MCF 10A (cell line): Measurements from ENCODE around the gene SERPINB12. TPM values are rescaled to one million over a fixed set of nuclear protein-coding genes. Genes with fewer than 3 reads are reported as not detected.

Source experiments
- BruUV-seq: library from RNA; stranded (reverse); fragments of 400-500 nt; replicated peaks from 2 replicates; lab custom pipeline; 2021; lab: Mats Ljungman, UMichigan
- CTCF ChIA-PET: fragments of 300-600 bp; sonication (Branson Sonifier 250); formaldehyde crosslinking; extraction: SDS; loops from one replicate; lab custom pipeline; 2021; ENCODE audit warnings: antibody characterized with exemption, inconsistent platforms; lab: Yijun Ruan, JAX
- POLR2A ChIA-PET: fragments of 300-600, 350-650 bp; sonication (Branson Sonifier 250); formaldehyde crosslinking; extraction: SDS; loops from one replicate; lab custom pipeline; 2020; ENCODE audit warnings: antibody characterized with exemption, inconsistent platforms; lab: Yijun Ruan, JAX
- DNase-seq: peaks from one replicate; pipeline ENCODE4 v3.0.0-alpha.2; 2018; ENCODE audit not compliant: unreplicated experiment
- H3K27ac Mint-ChIP-seq: one replicate; pipeline ENCODE4 v1.8.0; 2022; ENCODE audit warnings: mild to moderate bottlenecking, low read depth, mixed read lengths; ENCODE audit not compliant: unreplicated experiment
- H3K27me3 Mint-ChIP-seq: one replicate; pipeline ENCODE4 v1.8.0; 2022; ENCODE audit warnings: mixed read lengths; ENCODE audit not compliant: insufficient read depth, unreplicated experiment
- H3K36me3 Mint-ChIP-seq: one replicate; pipeline ENCODE4 v1.8.0; 2022; ENCODE audit warnings: mild to moderate bottlenecking, moderate library complexity, mixed read lengths; ENCODE audit not compliant: insufficient read depth, unreplicated experiment
- H3K4me1 Mint-ChIP-seq: one replicate; pipeline ENCODE4 v1.8.0; 2022; ENCODE audit warnings: mixed read lengths; ENCODE audit not compliant: insufficient read depth, unreplicated experiment
- H3K4me3 Mint-ChIP-seq: one replicate; pipeline ENCODE4 v1.8.0; 2022; ENCODE audit warnings: mild to moderate bottlenecking, moderate library complexity, mixed read lengths; ENCODE audit not compliant: unreplicated experiment
- H3K9me3 Mint-ChIP-seq: one replicate; pipeline ENCODE4 v1.8.0; 2022; ENCODE audit warnings: mixed read lengths; ENCODE audit not compliant: unreplicated experiment
- intact Hi-C: fragments of 100-400 bp; cut with micrococcal nuclease; formaldehyde crosslinking; loops from 2 replicates; pipeline ENCODE4 v1.14.1; 2022
- total RNA-seq: library from RNA; stranded (reverse); gene quantifications from 2 replicates; pipeline ENCODE4 v1.2.3, GENCODE V29; 2022
- TF ChIP-seq, protein P1 (sequence below): fragments of 200-600 bp; IDR thresholded peaks from one replicate; pipeline ENCODE4 v1.8.0; 2022; ENCODE audit warnings: antibody characterized with exemption, mild to moderate bottlenecking; ENCODE audit not compliant: unreplicated experiment

SERPINB12 gene
- total RNA-seq, 1 experiment from 2014 or later, result not detected

DNA sequence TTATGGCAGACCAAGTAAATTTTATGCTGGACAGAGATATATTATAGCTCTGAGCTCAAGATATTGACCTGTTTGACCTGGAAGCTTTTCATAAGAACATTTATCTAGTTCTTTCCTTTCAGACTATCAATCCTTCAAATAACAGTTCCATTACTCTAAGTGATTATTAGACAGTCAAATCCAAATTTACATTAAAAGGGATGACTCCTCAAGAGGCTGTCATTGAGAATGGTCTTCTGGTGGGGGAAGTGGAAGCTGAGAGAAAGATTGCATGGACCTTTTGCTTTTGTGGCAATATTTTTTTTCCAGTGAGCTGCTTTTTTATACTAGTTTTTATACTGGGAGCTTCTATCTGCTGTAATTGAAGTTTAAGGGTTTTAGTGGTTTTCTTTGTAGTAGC, 14.9 kb upstream of the SERPINB12 start:
- ChIA-PET CTCF (interaction anchor here (1.0 to 5.4 kb wide), 5 partner anchors 9 to 214 kb away, joined by 3 to 43 read pairs (median 28); no protein-coding TSS in a partner anchor), POLR2A (interaction anchor here (1.0 kb wide), 1 partner anchor 9 kb away, joined by 3 read pairs; no protein-coding TSS in a partner anchor)
- Mint-ChIP-seq H3K4me3 (no peak overlapping the region), H3K9me3 (no peaks in the 10 kb centered on the region), H3K27me3 (no peaks in the 10 kb centered on the region), H3K4me1 (no peaks in the 10 kb centered on the region), H3K36me3 (peaks cover 5% of the 10 kb centered on the region), H3K27ac (no peak overlapping the region)
- intact Hi-C loops, result no loop called here
- no TSS peak for BruUV-seq
- DNase-seq, result no peak
- TF ChIP-seq, protein P1, sequence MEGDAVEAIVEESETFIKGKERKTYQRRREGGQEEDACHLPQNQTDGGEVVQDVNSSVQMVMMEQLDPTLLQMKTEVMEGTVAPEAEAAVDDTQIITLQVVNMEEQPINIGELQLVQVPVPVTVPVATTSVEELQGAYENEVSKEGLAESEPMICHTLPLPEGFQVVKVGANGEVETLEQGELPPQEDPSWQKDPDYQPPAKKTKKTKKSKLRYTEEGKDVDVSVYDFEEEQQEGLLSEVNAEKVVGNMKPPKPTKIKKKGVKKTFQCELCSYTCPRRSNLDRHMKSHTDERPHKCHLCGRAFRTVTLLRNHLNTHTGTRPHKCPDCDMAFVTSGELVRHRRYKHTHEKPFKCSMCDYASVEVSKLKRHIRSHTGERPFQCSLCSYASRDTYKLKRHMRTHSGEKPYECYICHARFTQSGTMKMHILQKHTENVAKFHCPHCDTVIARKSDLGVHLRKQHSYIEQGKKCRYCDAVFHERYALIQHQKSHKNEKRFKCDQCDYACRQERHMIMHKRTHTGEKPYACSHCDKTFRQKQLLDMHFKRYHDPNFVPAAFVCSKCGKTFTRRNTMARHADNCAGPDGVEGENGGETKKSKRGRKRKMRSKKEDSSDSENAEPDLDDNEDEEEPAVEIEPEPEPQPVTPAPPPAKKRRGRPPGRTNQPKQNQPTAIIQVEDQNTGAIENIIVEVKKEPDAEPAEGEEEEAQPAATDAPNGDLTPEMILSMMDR, result no peak

DNA sequence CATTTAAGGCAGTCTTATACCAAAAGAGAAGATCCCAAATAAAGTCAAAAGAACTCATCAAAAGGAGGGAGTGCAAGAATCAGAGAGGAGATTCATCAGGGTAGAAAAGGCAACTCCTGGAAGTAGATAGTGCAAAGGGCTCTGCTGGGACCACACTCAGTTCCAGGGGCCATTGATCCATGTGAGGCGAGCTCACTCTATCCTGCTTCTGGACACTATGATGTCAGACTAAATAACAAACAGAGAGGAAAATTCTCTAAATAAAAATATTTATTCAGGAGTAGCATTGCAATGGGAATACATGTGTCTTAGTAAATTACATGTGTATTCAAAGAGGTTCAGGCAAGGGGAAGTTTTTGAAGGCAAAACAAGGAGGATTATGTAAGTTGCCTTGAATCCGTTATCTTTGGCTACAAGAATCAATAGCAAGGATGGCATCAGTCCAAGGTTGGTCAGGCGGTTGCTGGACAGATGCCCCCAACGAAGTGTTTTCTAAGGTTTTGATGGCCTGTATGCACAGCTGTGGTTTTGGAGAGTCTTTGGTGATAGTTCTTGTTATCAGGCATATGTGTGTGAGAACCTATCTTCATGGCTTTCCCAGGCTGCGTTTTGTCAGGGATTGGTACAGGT, 13.2 kb upstream of the SERPINB12 start:
- no TSS peak for BruUV-seq
- Mint-ChIP-seq H3K9me3 (no peaks in the 10 kb centered on the region), H3K36me3 (peaks cover 5% of the 10 kb centered on the region), H3K4me3 (no peak overlapping the region), H3K4me1 (no peaks in the 10 kb centered on the region), H3K27me3 (no peaks in the 10 kb centered on the region), H3K27ac (no peak overlapping the region)
- no peak for DNase-seq
- TF ChIP-seq, protein P1, result no peak
- ChIA-PET CTCF (interaction anchor here (0.6 to 5.4 kb wide), 6 partner anchors 11 to 314 kb away, joined by 3 to 38 read pairs (median 11); no protein-coding TSS in a partner anchor), POLR2A (no interaction called here)
- intact Hi-C loops, result no loop called here

DNA sequence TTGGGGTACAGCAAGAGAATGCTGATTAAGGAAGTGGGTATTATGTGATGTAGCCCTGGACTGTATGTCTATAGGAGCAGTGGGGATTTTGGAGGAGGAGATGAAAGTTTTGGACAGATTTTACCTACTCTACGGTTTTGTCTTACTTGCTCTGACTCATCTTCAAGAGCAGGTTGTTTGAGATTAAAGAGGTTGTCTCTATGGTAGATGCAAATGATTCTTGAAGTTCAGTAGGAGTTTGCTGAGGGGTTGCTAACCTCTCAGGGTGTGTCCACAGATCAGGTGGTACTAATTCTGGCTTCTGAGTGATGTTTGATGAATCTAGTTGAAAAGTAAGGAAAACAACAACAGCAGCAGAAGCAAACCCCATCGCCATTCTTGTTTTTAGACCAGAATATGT, 9.7 kb upstream of the SERPINB12 start:
- intact Hi-C loops, result no loop called here
- Mint-ChIP-seq H3K36me3 (no peaks in the 10 kb centered on the region), H3K9me3 (no peaks in the 10 kb centered on the region), H3K27ac (no peak overlapping the region), H3K27me3 (no peaks in the 10 kb centered on the region), H3K4me1 (no peaks in the 10 kb centered on the region), H3K4me3 (no peak overlapping the region)
- ChIA-PET CTCF (interaction anchor here (1.2 kb wide), 1 partner anchor 9 kb away, joined by 3 read pairs; no protein-coding TSS in a partner anchor), POLR2A (interaction anchor here (1.5 kb wide), 1 partner anchor 21 kb away, joined by 4 read pairs; no protein-coding TSS in a partner anchor)
- DNase-seq, result no peak
- no TSS peak for BruUV-seq
- TF ChIP-seq, protein P1, result no peak

DNA sequence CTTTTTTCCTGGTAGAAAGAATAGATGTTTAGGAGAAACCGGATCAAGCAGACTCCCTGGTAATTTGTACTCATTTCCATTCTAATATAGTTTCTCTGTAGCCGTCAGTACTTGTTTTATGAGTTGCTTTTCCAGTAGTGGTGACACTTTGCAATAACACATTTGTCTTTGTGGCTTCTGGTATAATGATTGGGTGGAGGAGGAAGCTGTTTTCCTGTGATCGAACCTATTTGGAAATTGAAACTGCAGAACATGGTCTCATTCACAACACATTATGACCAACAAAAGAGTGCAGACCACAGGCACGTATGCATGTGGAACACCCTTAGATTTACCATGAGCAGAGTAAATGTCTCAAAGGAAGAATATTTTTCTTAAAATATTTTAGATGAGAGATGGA, 7.6 kb upstream of the SERPINB12 start:
- TF ChIP-seq, protein P1, result no peak
- intact Hi-C loops, result no loop called here
- BruUV-seq, result no TSS peak

More for the DNA sequence above, 7.6 kb upstream of the SERPINB12 start:
- no peaks in the 10 kb centered on the region for H3K27me3 Mint-ChIP-seq
- ChIA-PET POLR2A (interaction anchor here (0.6 to 0.7 kb wide), 2 partner anchors 15 to 406 kb away, joined by 3 read pairs; no protein-coding TSS in a partner anchor), CTCF (interaction anchor here (0.6 to 1.2 kb wide), 3 partner anchors 15 to 300 kb away, joined by 3 to 4 read pairs (median 3); no protein-coding TSS in a partner anchor)
- no peak for DNase-seq
- H3K9me3 Mint-ChIP-seq, result no peaks in the 10 kb centered on the region
- H3K27ac Mint-ChIP-seq, result no peak overlapping the region
- no peaks in the 10 kb centered on the region for H3K36me3 Mint-ChIP-seq
- no peak overlapping the region for H3K4me3 Mint-ChIP-seq
- no peaks in the 10 kb centered on the region for H3K4me1 Mint-ChIP-seq
